ENCODE measurements around the gene CYP4B1.

Gene CYP4B1

GRCh38 chr1:46862348-46862747, 63.5 kb downstream of the CYP4B1 start:
- no peak overlapping the region for H2AFZ ChIP-seq (ENCODE audit: low read depth, low read length, severe bottlenecking)
- no peak for TF ChIP-seq CTCF (IDR thresholded peaks at IDR 0.05; ENCODE audit: insufficient read depth, low read length, poor library complexity, severe bottlenecking)
- TF ChIP-seq EZH2phosphoT487 (conservative IDR thresholded peaks at IDR 0.05; ENCODE audit: low read length) = no peak
- H3K9ac ChIP-seq (ENCODE audit: low read length) = no peak overlapping the region
- no peaks in the 10 kb centered on the region for H3K36me3 ChIP-seq (ENCODE audit: low read length)
- H3K4me3 ChIP-seq (ENCODE audit: insufficient read depth, low read length, poor library complexity, severe bottlenecking) = no peak overlapping the region
- no peaks in the 10 kb centered on the region for H3K9me3 ChIP-seq (ENCODE audit: insufficient read depth, low read length)
- no peaks in the 10 kb centered on the region for H3K79me2 ChIP-seq (ENCODE audit: insufficient read depth, low read length)
- H3K4me2 ChIP-seq (ENCODE audit: low read depth, low read length, poor library complexity, severe bottlenecking) = no peak overlapping the region
- no peaks in the 10 kb centered on the region for H3K9me2 ChIP-seq (replicated peaks; ENCODE audit: insufficient read depth, low read length)
- no peaks in the 10 kb centered on the region for H3F3A ChIP-seq (ENCODE audit: insufficient read depth)
- H3K27ac ChIP-seq (ENCODE audit: low read depth, low read length) = no peak overlapping the region
- no peaks in the 10 kb centered on the region for H4K20me1 ChIP-seq (ENCODE audit: low read depth, low read length)
- H3K27me3 ChIP-seq (ENCODE audit: low read length) = no peaks in the 10 kb centered on the region

All from SU-DHL-6 (cell line).